H1 (cell line): ENCODE measurements around the gene PIGZ. TPM values are rescaled to one million over a fixed set of nuclear protein-coding genes. Genes with fewer than 3 reads are reported as not detected.

Experiments used
- CBX8 ChIP-seq: fragments of 300-800, 300-1000 bp; sonication (generic); IDR thresholded peaks from 2 replicates; pipeline ENCODE4 v1.7.1; 2016; ENCODE audit warnings: low read depth, low read length, borderline replicate concordance
- RXRA ChIP-seq: IDR thresholded peaks from 2 replicates; pipeline ENCODE4 v1.6.1; 2011; ENCODE audit warnings: low read depth, mild to moderate bottlenecking, low read length, moderate library complexity; ENCODE audit not compliant: insufficient read depth
- SRF ChIP-seq: IDR thresholded peaks from 2 replicates; pipeline ENCODE4 v1.6.1; 2011; ENCODE audit warnings: mild to moderate bottlenecking, low read depth, low read length, moderate library complexity
- TAF1 ChIP-seq: IDR thresholded peaks from 2 replicates; pipeline ENCODE4 v1.6.1; 2011; ENCODE audit warnings: mild to moderate bottlenecking, low read depth, low read length
- polyA plus RNA-seq, 7 experiments: library from polyadenylated mRNA; depleted of rRNA in 3 of 7; stranded (reverse) in 5 of 7; unstranded in 2 of 7; fragments of >200 nt in 5 of 7; fragments of 200-250 nt in 2 of 7; gene quantifications; 1 replicate in 5 of 7; 2 replicates in 1 of 7; 4 replicates in 1 of 7; pipeline versions ENCODE4 v1.2.1 to v1.2.3, GENCODE V29; 2011 to 2013; ENCODE audit warnings: missing spikeins in 2 of 7, mixed read lengths in 2 of 7
- total RNA-seq: library from RNA; stranded (reverse); fragmentation: NEBNext Ultra II Directional; extraction: Animal tissue kit (Norgen Biotek cat#: 25700); gene quantifications from 2 replicates; pipeline ENCODE4 v1.2.1, GENCODE V29; 2021

The PIGZ gene
- total and polyA plus RNA-seq, 2 of the 8 experiments (the other 6 are each of a cell fraction or from before 2014, with no cell fraction given) = 0.32 TPM; not detected in 1

GRCh38 chr3:196974661-196975060 lies 6.0 kb upstream of the PIGZ start (continued):
- TF ChIP-seq TAF1 (no peak), RXRA (no peak), SRF (no peak), CBX8 (no peak)
- TF ChIP-seq, all 59 proteins: peak for 0
